Urinary bladder (tissue), 4 donors: ENCODE results near the gene LCN2. TPM values are rescaled to one million over a fixed set of nuclear protein-coding genes. Genes with fewer than 3 reads are reported as not detected.

ENCODE experiments used
- DNase-seq: peaks from one replicate; pipeline ENCODE4 v3.0.0-alpha.2; 2015; ENCODE audit errors: extremely low spot score
- H3K27ac ChIP-seq: one replicate; pipeline ENCODE4 v1.5.1; 2013; ENCODE audit warnings: low read depth, mild to moderate bottlenecking, moderate library complexity
- H3K36me3 ChIP-seq: one replicate; pipeline ENCODE4 v1.6.1; 2013; ENCODE audit warnings: mild to moderate bottlenecking, moderate library complexity; ENCODE audit not compliant: insufficient read depth
- H3K4me1 ChIP-seq: one replicate; pipeline ENCODE4 v1.6.1; 2013; ENCODE audit warnings: mild to moderate bottlenecking, moderate library complexity; ENCODE audit not compliant: insufficient read depth
- H3K4me3 ChIP-seq: one replicate; pipeline ENCODE4 v1.5.1; 2013; ENCODE audit warnings: low read depth, low read length
- WGBS: extraction: QIAGEN DNeasy Blood & Tissue Kit; methylation state at CpG from one replicate; pipeline ENCODE4 v1.1.7; 2013; 5-methylcytosine and 5-hydroxymethylcytosine counted together
- polyA plus RNA-seq: library from polyadenylated mRNA; stranded (reverse); fragments of 200-250 nt; gene quantifications from one replicate; pipeline ENCODE4 v1.2.3, GENCODE V29; 2013
- total RNA-seq: library from RNA; depleted of rRNA; stranded (reverse); fragments of >200 nt; gene quantifications from one replicate; pipeline ENCODE4 v1.2.3, GENCODE V29; 2014
- donor health status: healthy with polysubstance abuse.
- donor health status: healthy.

The LCN2 gene
- total and polyA plus RNA-seq, 2 donors = 1.9 to 23.0 TPM

GRCh38 chr9:128118971-128119665 lies 30.1 kb upstream of the LCN2 start:
- DNase-seq = no peak
- H3K4me3 ChIP-seq = no peak overlapping the region
- 79% methylated on average over 15 of the region's 15 CpGs for WGBS

GRCh38 chr9:128120061-128120740 lies 29.1 kb upstream of the LCN2 start:
- Histone ChIP-seq H3K4me1 (no peaks in the 10 kb centered on the region), H3K36me3 (peaks cover 3% of the 10 kb centered on the region), H3K27ac (no peak overlapping the region), H3K4me3 (no peak overlapping the region)
- 85% methylated on average over 20 of the region's 20 CpGs for WGBS
- DNase-seq = no peak

More at GRCh38 chr9:128118971-128119665, 30.1 kb upstream of the LCN2 start:
- H3K27ac ChIP-seq = no peak overlapping the region
- H3K4me1 ChIP-seq = no peaks in the 10 kb centered on the region
- H3K36me3 ChIP-seq = peaks cover 3% of the 10 kb centered on the region

GRCh38 chr9:128120741-128121465 lies 28.4 kb upstream of the LCN2 start:
- Histone ChIP-seq H3K27ac (no peak overlapping the region), H3K4me3 (no peak overlapping the region), H3K36me3 (peaks cover 3% of the 10 kb centered on the region), H3K4me1 (no peaks in the 10 kb centered on the region)
- no peak for DNase-seq
- 90% methylated on average over 29 of the region's 29 CpGs for WGBS

GRCh38 chr9:128121466-128121810 lies 27.8 kb upstream of the LCN2 start:
- 94% methylated on average over 5 of the region's 5 CpGs for WGBS
- peaks cover 3% of the 10 kb centered on the region for H3K36me3 ChIP-seq
- no peak overlapping the region for H3K4me3 ChIP-seq
- no peaks in the 10 kb centered on the region for H3K4me1 ChIP-seq
- no peak overlapping the region for H3K27ac ChIP-seq
- no peak for DNase-seq

GRCh38 chr9:128121924-128122808 lies 27.1 kb upstream of the LCN2 start:
- H3K36me3 ChIP-seq = peaks cover 3% of the 10 kb centered on the region
- H3K27ac ChIP-seq = no peak overlapping the region
- WGBS = 90% methylated on average over 27 of the region's 27 CpGs
- no peak for DNase-seq
- H3K4me1 ChIP-seq = no peaks in the 10 kb centered on the region
- no peak overlapping the region for H3K4me3 ChIP-seq

- WGBS = 93% methylated on average over 24 of the region's 24 CpGs
- Histone ChIP-seq H3K27ac (no peak overlapping the region), H3K4me1 (no peaks in the 10 kb centered on the region), H3K36me3 (peaks cover 3% of the 10 kb centered on the region), H3K4me3 (no peak overlapping the region)
- DNase-seq = no peak
Observed at GRCh38 chr9:128122809-128123175, 26.5 kb upstream of the LCN2 start.

GRCh38 chr9:128123451-128124080 lies 25.7 kb upstream of the LCN2 start:
- Histone ChIP-seq H3K4me1 (no peaks in the 10 kb centered on the region), H3K4me3 (no peak overlapping the region), H3K27ac (no peak overlapping the region), H3K36me3 (peaks cover 3% of the 10 kb centered on the region)
- no peak for DNase-seq
- 91% methylated on average over 21 of the region's 21 CpGs for WGBS

- Histone ChIP-seq H3K4me1 (no peaks in the 10 kb centered on the region), H3K27ac (no peak overlapping the region), H3K4me3 (no peak overlapping the region), H3K36me3 (peaks cover 3% of the 10 kb centered on the region)
- WGBS = 85% methylated on average over 8 of the region's 8 CpGs
- no peak for DNase-seq
Observed at GRCh38 chr9:128124451-128124850, 24.8 kb upstream of the LCN2 start.

- H3K36me3 ChIP-seq = peaks cover 3% of the 10 kb centered on the region
- no peak overlapping the region for H3K27ac ChIP-seq
- WGBS = 66% methylated on average over 16 of the region's 16 CpGs
- no peak for DNase-seq
- H3K4me3 ChIP-seq = no peak overlapping the region
- no peaks in the 10 kb centered on the region for H3K4me1 ChIP-seq
Observed at GRCh38 chr9:128124873-128125579, 24.2 kb upstream of the LCN2 start.

GRCh38 chr9:128125580-128126354 lies 23.5 kb upstream of the LCN2 start:
- H3K27ac ChIP-seq = no peak overlapping the region
- WGBS = 56% methylated on average over 10 of the region's 10 CpGs
- DNase-seq = no peak
- H3K4me3 ChIP-seq = no peak overlapping the region
- H3K36me3 ChIP-seq = peaks cover 3% of the 10 kb centered on the region
- H3K4me1 ChIP-seq = no peaks in the 10 kb centered on the region

- peak within 1 kb of the TSS; percentile 97 for H3K4me3 ChIP-seq
- WGBS = under 1% methylated on average over 56 of the region's 56 CpGs
Observed at GRCh38 chr9:128127568-128127989, 21.7 kb upstream of the LCN2 start, which contains the start of gene PTGES2. Gene PTGES2, minus strand, starts transcription at chr9:128127729. Its CDS starts 12 bp downstream, at chr9:128127717.

More at GRCh38 chr9:128127568-128127989, 21.7 kb upstream of the LCN2 start, which contains the start of gene PTGES2:
- peak; percentile 63 for DNase-seq
- Histone ChIP-seq H3K4me1 (no peaks in the 10 kb centered on the region), H3K36me3 (no peaks in the 10 kb centered on the region), H3K27ac (peak within 1 kb of the TSS; percentile 88)
